Stomach (tissue), 9 donors: ENCODE measurements around the gene KIAA1217. TPM values are rescaled to one million over a fixed set of nuclear protein-coding genes. Genes with fewer than 3 reads are reported as not detected.

Source experiments
- DNase-seq, 2 donors: peaks; one replicate each; pipeline versions ENCODE4 v3.0.0 to v3.0.0-alpha.2; 2013 to 2019
- H3K27ac ChIP-seq, 5 donors: fragments of 200-600 bp in 4 of 5; sonication (generic) in 4 of 5; one replicate each; pipeline ENCODE4 v1.5.1; 2013 to 2019; ENCODE audit warnings: mild to moderate bottlenecking in 1 of 5, moderate library complexity in 1 of 5
- H3K27me3 ChIP-seq, 3 donors: fragments of 200-600 bp; sonication (generic); one replicate each; pipeline ENCODE4 v1.5.1; 2017 to 2019; ENCODE audit warnings: mixed run types in 1 of 3
- H3K36me3 ChIP-seq, 4 donors: fragments of 200-600 bp; sonication (generic); 1 replicate in 3 of 4; 2 replicates in 1 of 4; pipeline ENCODE4 v1.5.1; 2016 to 2019
- H3K4me1 ChIP-seq, 4 donors: fragments of 200-600 bp; sonication (generic); one replicate each; pipeline ENCODE4 v1.5.1; 2016 to 2019
- H3K4me3 ChIP-seq, 4 donors: fragments of 200-600 bp; sonication (generic) in 3 of 4; one replicate each; pipeline ENCODE4 v1.5.1; 2016 to 2019; ENCODE audit warnings: mild to moderate bottlenecking in 1 of 4
- H3K9me3 ChIP-seq, 4 donors: fragments of 200-600 bp; sonication (generic); one replicate each; pipeline ENCODE4 v1.5.1; 2016 to 2019
- EP300 ChIP-seq: sonication (generic); formaldehyde crosslinking; IDR thresholded peaks from one replicate; pipeline ENCODE4 v1.6.1; 2017; ENCODE audit warnings: antibody characterized with exemption
- POLR2A ChIP-seq, 4 donors: fragments of 450-650 bp; IDR thresholded peaks; one replicate each; pipeline ENCODE4 v1.6.1; 2016; ENCODE audit warnings: antibody characterized with exemption in 4 of 4, control low read depth in 2 of 4, mild to moderate bottlenecking in 1 of 4, moderate library complexity in 1 of 4
- POLR2AphosphoS5 ChIP-seq, 3 donors: sonication (generic); formaldehyde crosslinking; IDR thresholded peaks; one replicate each; pipeline ENCODE4 v1.6.1; 2016; ENCODE audit warnings: antibody characterized with exemption in 3 of 3
- WGBS, 5 donors: extraction: QIAGEN DNeasy Blood & Tissue Kit in 3 of 5; methylation state at CpG; one replicate each; pipeline versions ENCODE4 v1.1.5 to v1.1.7; 2013 to 2018; 5-methylcytosine and 5-hydroxymethylcytosine counted together
- intact Hi-C: fragments of 100-400 bp; cut with DNase I; formaldehyde crosslinking; loops from one replicate; pipeline ENCODE4 v1.15.1; 2023; ENCODE audit warnings: low total_unique reads
- polyA plus RNA-seq, 3 donors: library from polyadenylated mRNA; stranded (reverse); fragments of 200-250 nt; gene quantifications; one replicate each; pipeline ENCODE4 v1.2.3, GENCODE V29; 2013
- total RNA-seq, 5 donors: library from RNA; depleted of rRNA; stranded (reverse); fragments of >200 nt; gene quantifications; one replicate each; pipeline versions ENCODE4 v1.1.0 to v1.2.3, GENCODE V29; 2014 to 2016
- TF ChIP-seq, protein P1 (sequence below), 7 experiments: fragments of 450-650 bp in 4 of 7; fragments of 200-600 bp in 3 of 7; sonication (generic) in 3 of 7; IDR thresholded peaks; one replicate each; pipeline ENCODE4 v1.5.1; 2016 to 2019; ENCODE audit warnings: antibody characterized with exemption in 7 of 7, control low read depth in 2 of 7, mild to moderate bottlenecking in 1 of 7
- donor health status: healthy with polysubstance abuse.
- donor health status: Bipolar disorder and iron deficiency.
- donor health status: healthy.

Gene KIAA1217
- total and polyA plus RNA-seq, 8 donors: 6.2 to 112 (median 24.6) TPM

GRCh38 chr10:24371396-24371795, 162.5 kb downstream of the KIAA1217 start:
- 63 to 77% (median 68%) methylated on average over 3 of the region's 3 CpGs for WGBS, 5 donors
- intact Hi-C loops: no loop called here
- H3K27me3 ChIP-seq: no peaks in the 10 kb centered on the region

GRCh38 chr10:24374134-24374915, 165.4 kb downstream of the KIAA1217 start:
- peak in 1 of 2 donors; percentile 53 for DNase-seq
- WGBS, 5 donors: 32 to 52% (median 44%) methylated on average over 7 of the region's 7 CpGs
- Histone ChIP-seq H3K4me3 (no peak overlapping the region), H3K27ac (no peak overlapping the region), H3K36me3 (no peaks in the 10 kb centered on the region), H3K27me3 (no peaks in the 10 kb centered on the region), H3K4me1 (peaks cover 4 to 21% (median 12%) of the 10 kb centered on the region in 4 donors), H3K9me3 (no peaks in the 10 kb centered on the region)
- TF ChIP-seq, protein P1, sequence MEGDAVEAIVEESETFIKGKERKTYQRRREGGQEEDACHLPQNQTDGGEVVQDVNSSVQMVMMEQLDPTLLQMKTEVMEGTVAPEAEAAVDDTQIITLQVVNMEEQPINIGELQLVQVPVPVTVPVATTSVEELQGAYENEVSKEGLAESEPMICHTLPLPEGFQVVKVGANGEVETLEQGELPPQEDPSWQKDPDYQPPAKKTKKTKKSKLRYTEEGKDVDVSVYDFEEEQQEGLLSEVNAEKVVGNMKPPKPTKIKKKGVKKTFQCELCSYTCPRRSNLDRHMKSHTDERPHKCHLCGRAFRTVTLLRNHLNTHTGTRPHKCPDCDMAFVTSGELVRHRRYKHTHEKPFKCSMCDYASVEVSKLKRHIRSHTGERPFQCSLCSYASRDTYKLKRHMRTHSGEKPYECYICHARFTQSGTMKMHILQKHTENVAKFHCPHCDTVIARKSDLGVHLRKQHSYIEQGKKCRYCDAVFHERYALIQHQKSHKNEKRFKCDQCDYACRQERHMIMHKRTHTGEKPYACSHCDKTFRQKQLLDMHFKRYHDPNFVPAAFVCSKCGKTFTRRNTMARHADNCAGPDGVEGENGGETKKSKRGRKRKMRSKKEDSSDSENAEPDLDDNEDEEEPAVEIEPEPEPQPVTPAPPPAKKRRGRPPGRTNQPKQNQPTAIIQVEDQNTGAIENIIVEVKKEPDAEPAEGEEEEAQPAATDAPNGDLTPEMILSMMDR (IDR thresholded peaks at IDR 0.05): no peak
- TF ChIP-seq POLR2A (IDR thresholded peaks at IDR 0.05): no peak
- no peak for TF ChIP-seq EP300
- no peak for TF ChIP-seq POLR2AphosphoS5 (IDR thresholded peaks at IDR 0.05)
- intact Hi-C loops: no loop called here

More at GRCh38 chr10:24371396-24371795, 162.5 kb downstream of the KIAA1217 start:
- no peak overlapping the region for H3K27ac ChIP-seq
- H3K9me3 ChIP-seq: no peaks in the 10 kb centered on the region
- no peaks in the 10 kb centered on the region for H3K36me3 ChIP-seq
- no peak for TF ChIP-seq POLR2A (IDR thresholded peaks at IDR 0.05)
- no peak for TF ChIP-seq POLR2AphosphoS5 (IDR thresholded peaks at IDR 0.05)
- DNase-seq: no peak
- peaks cover 4 to 21% (median 12%) of the 10 kb centered on the region in 4 donors for H3K4me1 ChIP-seq
- H3K4me3 ChIP-seq: no peak overlapping the region

GRCh38 chr10:24375510-24375909, 166.6 kb downstream of the KIAA1217 start:
- Histone ChIP-seq H3K27ac (no peak overlapping the region), H3K4me3 (no peak overlapping the region), H3K36me3 (no peaks in the 10 kb centered on the region), H3K4me1 (peaks cover 4 to 21% (median 12%) of the 10 kb centered on the region in 4 donors), H3K9me3 (no peaks in the 10 kb centered on the region), H3K27me3 (no peaks in the 10 kb centered on the region)
- WGBS, 5 donors: 35 to 69% (median 62%) methylated on average over 4 of the region's 4 CpGs
- no peak for TF ChIP-seq EP300
- no peak for TF ChIP-seq POLR2A (IDR thresholded peaks at IDR 0.05)
- no peak for TF ChIP-seq POLR2AphosphoS5 (IDR thresholded peaks at IDR 0.05)
- TF ChIP-seq, protein P1 (IDR thresholded peaks at IDR 0.05): no peak
- no peak for DNase-seq
- intact Hi-C loops: no loop called here

- no peak overlapping the region for H3K27ac ChIP-seq
- no peak for DNase-seq
- H3K27me3 ChIP-seq: no peaks in the 10 kb centered on the region
- TF ChIP-seq POLR2A (IDR thresholded peaks at IDR 0.05) (no peak), EP300 (no peak), POLR2AphosphoS5 (IDR thresholded peaks at IDR 0.05) (no peak)
- TF ChIP-seq, protein P1 (IDR thresholded peaks at IDR 0.05): no peak
- no peaks in the 10 kb centered on the region for H3K9me3 ChIP-seq
- 89 to 97% (median 91%) methylated on average over 4 of the region's 4 CpGs for WGBS, 5 donors
- intact Hi-C loops: no loop called here
- no peaks in the 10 kb centered on the region for H3K36me3 ChIP-seq
- H3K4me3 ChIP-seq: no peak overlapping the region
- H3K4me1 ChIP-seq: peaks cover 4 to 21% (median 14%) of the 10 kb centered on the region in 4 donors
Observed at GRCh38 chr10:24376731-24377130, 167.8 kb downstream of the KIAA1217 start.
